Astrocyte (in vitro differentiated cells and primary cell): ENCODE measurements around the gene UBALD1. TPM values are rescaled to one million over a fixed set of nuclear protein-coding genes. Genes with fewer than 3 reads are reported as not detected.

Source experiments
- DNase-seq: peaks from one replicate; pipeline ENCODE4 v3.0.0-alpha.2; 2010; ENCODE audit warnings: low read depth
- FAIRE-seq: peaks from 2 replicates; lab custom pipeline; 2011; peaks lifted over from hg19 to GRCh38; lab: Jason Lieb, UNC
- H2AFZ ChIP-seq: 2 replicates; pipeline ENCODE4 v1.6.0; 2012; ENCODE audit warnings: low read depth, low read length, inconsistent platforms
- H3K27ac ChIP-seq: 2 replicates; pipeline ENCODE4 v1.5.1; 2011; ENCODE audit warnings: low read depth, low read length, inconsistent platforms
- H3K27me3 ChIP-seq: 2 replicates; pipeline ENCODE4 v1.6.0; 2011; ENCODE audit warnings: low read length, inconsistent platforms; ENCODE audit not compliant: insufficient read depth
- H3K36me3 ChIP-seq: 2 replicates; pipeline ENCODE4 v1.5.1; 2011; ENCODE audit warnings: low read length, inconsistent platforms; ENCODE audit not compliant: insufficient read depth
- H3K4me1 ChIP-seq: 2 replicates; pipeline ENCODE4 v1.5.1; 2011; ENCODE audit warnings: low read length, inconsistent platforms; ENCODE audit not compliant: insufficient read depth
- H3K4me2 ChIP-seq: 2 replicates; pipeline ENCODE4 v1.6.0; 2012; ENCODE audit warnings: low read length, inconsistent platforms
- H3K4me3 ChIP-seq: 2 replicates; pipeline ENCODE4 v1.5.1; 2011; ENCODE audit warnings: low read depth, mild to moderate bottlenecking, low read length, inconsistent platforms; ENCODE audit not compliant: insufficient read depth
- H3K79me2 ChIP-seq: 2 replicates; pipeline ENCODE4 v1.6.0; 2012; ENCODE audit warnings: mild to moderate bottlenecking, low read length, inconsistent platforms; ENCODE audit not compliant: insufficient read depth
- H3K9ac ChIP-seq: 2 replicates; pipeline ENCODE4 v1.6.0; 2012; ENCODE audit warnings: mild to moderate bottlenecking, low read length, inconsistent platforms
- H3K9me3 ChIP-seq: 2 replicates; pipeline ENCODE4 v1.5.1; 2012; ENCODE audit warnings: low read depth, mild to moderate bottlenecking, low read length, inconsistent platforms; ENCODE audit not compliant: insufficient read depth
- H4K20me1 ChIP-seq: 2 replicates; pipeline ENCODE4 v1.6.0; 2012; ENCODE audit warnings: low read length, inconsistent platforms; ENCODE audit not compliant: insufficient read depth
- H3K27ac Mint-ChIP-seq: one replicate; pipeline ENCODE4 v1.8.0; 2021; ENCODE audit warnings: mild to moderate bottlenecking, mixed read lengths; ENCODE audit not compliant: unreplicated experiment
- H3K27me3 Mint-ChIP-seq: one replicate; pipeline ENCODE4 v1.8.0; 2021; ENCODE audit warnings: low read depth, mixed read lengths; ENCODE audit not compliant: unreplicated experiment
- H3K36me3 Mint-ChIP-seq: one replicate; pipeline ENCODE4 v1.8.0; 2021; ENCODE audit warnings: low read depth, mixed read lengths; ENCODE audit not compliant: unreplicated experiment
- H3K4me1 Mint-ChIP-seq: one replicate; pipeline ENCODE4 v1.8.0; 2021; ENCODE audit warnings: low read depth, mixed read lengths; ENCODE audit not compliant: unreplicated experiment
- H3K4me3 Mint-ChIP-seq: one replicate; pipeline ENCODE4 v1.8.0; 2021; ENCODE audit warnings: mild to moderate bottlenecking, moderate library complexity, mixed read lengths; ENCODE audit not compliant: unreplicated experiment
- H3K9me3 Mint-ChIP-seq: one replicate; pipeline ENCODE4 v1.8.0; 2021; ENCODE audit warnings: mild to moderate bottlenecking, mixed read lengths; ENCODE audit not compliant: unreplicated experiment
- EZH2 ChIP-seq: IDR thresholded peaks from 2 replicates; pipeline ENCODE4 v1.6.1; 2012; ENCODE audit warnings: mild to moderate bottlenecking, low read length, inconsistent platforms; ENCODE audit not compliant: insufficient read depth
- total RNA-seq: library from RNA; stranded (reverse); gene quantifications from 2 replicates; pipeline ENCODE4 v1.2.1, GENCODE V29; 2021
- TF ChIP-seq, protein P1 (sequence below): IDR thresholded peaks from 2 replicates; pipeline ENCODE4 v1.5.1; 2011; ENCODE audit warnings: low read depth, mild to moderate bottlenecking, inconsistent platforms, low read length, moderate library complexity; ENCODE audit not compliant: insufficient read depth

The UBALD1 gene
- total RNA-seq, 1 donor from 2014 or later: 53.0 TPM

DNA sequence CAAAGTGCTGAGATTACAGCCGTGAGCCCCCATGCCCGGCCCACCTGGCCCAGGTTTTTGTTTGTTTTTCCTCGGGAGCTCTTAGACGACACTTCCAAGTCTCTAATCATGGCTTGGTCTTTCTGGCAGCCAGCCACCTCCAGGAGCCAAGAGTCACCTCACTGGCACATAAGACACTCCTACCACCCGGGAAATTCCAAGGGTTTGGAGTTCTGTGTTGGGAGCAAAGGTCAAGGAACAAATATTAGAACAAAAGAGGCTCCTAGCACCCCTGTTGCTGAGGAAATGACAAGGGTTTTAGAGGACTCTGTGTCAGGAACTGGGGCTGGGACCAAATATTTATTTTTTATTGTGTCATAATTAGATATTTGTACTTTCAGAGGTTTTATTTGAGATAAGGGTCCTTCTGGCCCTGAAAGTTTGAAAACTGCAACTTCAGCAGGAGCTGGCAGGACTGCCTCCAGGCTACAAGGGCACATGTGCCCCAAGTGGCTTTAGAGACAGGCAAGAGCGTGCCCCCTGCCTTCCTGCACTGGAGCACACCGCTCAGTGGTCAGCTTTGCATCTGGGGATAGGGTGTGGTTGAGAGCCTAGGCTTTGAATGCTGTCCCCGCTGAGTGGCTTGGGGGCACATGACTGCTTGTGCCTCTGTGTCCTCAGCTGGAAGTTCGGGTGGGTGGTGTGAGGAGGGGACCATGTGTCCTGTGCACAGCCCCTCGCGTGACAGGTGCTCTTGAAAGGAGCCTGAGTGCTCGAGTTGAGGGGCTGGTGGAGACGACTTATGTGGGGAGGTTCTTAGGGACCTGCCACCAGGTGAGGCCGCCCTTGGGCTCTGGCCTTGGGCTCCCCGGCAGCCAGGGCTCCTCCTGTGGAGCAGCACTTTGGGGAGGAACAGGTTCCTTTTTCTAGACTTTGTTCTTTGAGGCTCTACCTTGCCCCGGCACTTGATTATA, 39.6 kb upstream of the UBALD1 start:
- no peak overlapping the region for H3K9ac ChIP-seq
- peaks cover 6% of the 10 kb centered on the region for H3K36me3 ChIP-seq
- H3K27me3 Mint-ChIP-seq: no peaks in the 10 kb centered on the region
- H3K9me3 Mint-ChIP-seq: no peaks in the 10 kb centered on the region
- peaks cover 14% of the 10 kb centered on the region for H3K36me3 Mint-ChIP-seq
- H3K9me3 ChIP-seq: no peaks in the 10 kb centered on the region
- H3K4me3 ChIP-seq: no peak overlapping the region
- H3K4me2 ChIP-seq: no peak overlapping the region
- H2AFZ ChIP-seq: no peak overlapping the region
- no peak overlapping the region for H3K4me3 Mint-ChIP-seq
- no peaks in the 10 kb centered on the region for H3K4me1 Mint-ChIP-seq
- no peak for TF ChIP-seq EZH2
- TF ChIP-seq, protein P1, sequence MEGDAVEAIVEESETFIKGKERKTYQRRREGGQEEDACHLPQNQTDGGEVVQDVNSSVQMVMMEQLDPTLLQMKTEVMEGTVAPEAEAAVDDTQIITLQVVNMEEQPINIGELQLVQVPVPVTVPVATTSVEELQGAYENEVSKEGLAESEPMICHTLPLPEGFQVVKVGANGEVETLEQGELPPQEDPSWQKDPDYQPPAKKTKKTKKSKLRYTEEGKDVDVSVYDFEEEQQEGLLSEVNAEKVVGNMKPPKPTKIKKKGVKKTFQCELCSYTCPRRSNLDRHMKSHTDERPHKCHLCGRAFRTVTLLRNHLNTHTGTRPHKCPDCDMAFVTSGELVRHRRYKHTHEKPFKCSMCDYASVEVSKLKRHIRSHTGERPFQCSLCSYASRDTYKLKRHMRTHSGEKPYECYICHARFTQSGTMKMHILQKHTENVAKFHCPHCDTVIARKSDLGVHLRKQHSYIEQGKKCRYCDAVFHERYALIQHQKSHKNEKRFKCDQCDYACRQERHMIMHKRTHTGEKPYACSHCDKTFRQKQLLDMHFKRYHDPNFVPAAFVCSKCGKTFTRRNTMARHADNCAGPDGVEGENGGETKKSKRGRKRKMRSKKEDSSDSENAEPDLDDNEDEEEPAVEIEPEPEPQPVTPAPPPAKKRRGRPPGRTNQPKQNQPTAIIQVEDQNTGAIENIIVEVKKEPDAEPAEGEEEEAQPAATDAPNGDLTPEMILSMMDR: no peak
- peaks cover 62% of the 10 kb centered on the region for H4K20me1 ChIP-seq
- no peaks in the 10 kb centered on the region for H3K27me3 ChIP-seq
- H3K27ac Mint-ChIP-seq: no peak overlapping the region
- FAIRE-seq: no peak
- no peak overlapping the region for H3K27ac ChIP-seq
- DNase-seq: no peak
- H3K4me1 ChIP-seq: no peaks in the 10 kb centered on the region
- H3K79me2 ChIP-seq: peaks cover 21% of the 10 kb centered on the region

- Histone ChIP-seq H3K36me3 (peaks cover 6% of the 10 kb centered on the region), H4K20me1 (peaks cover 71% of the 10 kb centered on the region), H3K4me3 (no peak overlapping the region), H3K27me3 (no peaks in the 10 kb centered on the region), H2AFZ (no peak overlapping the region), H3K4me2 (no peak overlapping the region), H3K9ac (no peak overlapping the region), H3K4me1 (no peaks in the 10 kb centered on the region), H3K79me2 (peaks cover 33% of the 10 kb centered on the region), H3K9me3 (no peaks in the 10 kb centered on the region), H3K27ac (no peak overlapping the region)
- Mint-ChIP-seq H3K4me3 (no peak overlapping the region), H3K9me3 (no peaks in the 10 kb centered on the region), H3K4me1 (no peaks in the 10 kb centered on the region), H3K27ac (no peak overlapping the region), H3K27me3 (no peaks in the 10 kb centered on the region), H3K36me3 (peaks cover 22% of the 10 kb centered on the region)
- no peak for DNase-seq
- no peak for FAIRE-seq
- TF ChIP-seq EZH2: no peak
- TF ChIP-seq, protein P1: no peak
Observed at GRCh38 chr16:4652561-4652960, 37.9 kb upstream of the UBALD1 start.

DNA sequence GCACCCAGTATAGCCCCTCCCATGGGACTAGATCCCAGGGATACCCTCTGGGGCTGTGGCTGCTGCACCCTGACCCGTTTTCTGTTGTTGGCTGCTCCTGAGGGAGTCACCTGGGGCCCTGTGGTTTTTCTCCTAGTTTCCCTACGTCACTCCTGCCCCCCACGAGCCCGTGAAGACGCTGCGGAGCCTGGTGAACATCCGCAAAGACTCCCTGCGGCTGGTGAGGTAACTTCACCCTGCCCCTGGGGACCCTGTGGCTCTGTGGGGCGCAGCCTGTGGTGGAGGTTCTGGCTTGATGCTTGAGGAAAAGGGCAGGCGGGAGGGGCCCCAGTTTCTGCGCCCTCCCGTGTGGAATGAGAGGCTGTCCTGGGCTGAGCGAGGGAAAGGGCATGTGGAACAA, 37.1 kb upstream of the UBALD1 start:
- H3K4me2 ChIP-seq: no peak overlapping the region
- H3K27me3 ChIP-seq: no peaks in the 10 kb centered on the region
- TF ChIP-seq EZH2: no peak
- TF ChIP-seq, protein P1: no peak
- DNase-seq: no peak
- Mint-ChIP-seq H3K27ac (no peak overlapping the region), H3K4me3 (no peak overlapping the region), H3K4me1 (no peaks in the 10 kb centered on the region), H3K9me3 (no peaks in the 10 kb centered on the region), H3K27me3 (no peaks in the 10 kb centered on the region), H3K36me3 (peaks cover 25% of the 10 kb centered on the region)
- no peak overlapping the region for H3K4me3 ChIP-seq
- H3K79me2 ChIP-seq: peaks cover 40% of the 10 kb centered on the region
- H3K9me3 ChIP-seq: no peaks in the 10 kb centered on the region
- no peaks in the 10 kb centered on the region for H3K4me1 ChIP-seq
- H4K20me1 ChIP-seq: peaks cover 78% of the 10 kb centered on the region
- H3K27ac ChIP-seq: no peak overlapping the region
- no peak overlapping the region for H3K9ac ChIP-seq
- FAIRE-seq: no peak
- no peak overlapping the region for H2AFZ ChIP-seq
- H3K36me3 ChIP-seq: peaks cover 6% of the 10 kb centered on the region
